HepG2 (cell line): ENCODE results near the gene ANKRD39. TPM values are rescaled to one million over a fixed set of nuclear protein-coding genes. Genes with fewer than 3 reads are reported as not detected.

Experiments
- DRAP1 ChIP-seq: IDR thresholded peaks from 2 replicates; pipeline ENCODE4 v1.6.1; 2016; ENCODE audit warnings: missing genetic modification reagents, missing compliant biosample characterization
- ELF4 ChIP-seq: sonication (generic); formaldehyde crosslinking; IDR thresholded peaks from 2 replicates; pipeline ENCODE4 v1.5.0; 2020; ENCODE audit warnings: missing genetic modification reagents, mild to moderate bottlenecking, moderate library complexity, borderline replicate concordance
- KDM5B ChIP-seq: sonication (generic); formaldehyde crosslinking; IDR thresholded peaks from 2 replicates; pipeline ENCODE4 v1.4.0; 2020; ENCODE audit warnings: missing genetic modification reagents, mild to moderate bottlenecking, borderline replicate concordance
- KLF16 ChIP-seq, 2 experiments: sonication (generic) in 1 of 2; formaldehyde crosslinking in 1 of 2; IDR thresholded peaks; 2 replicates each; pipeline versions ENCODE4 v1.6.1 to v1.8.0; 2016 to 2023; ENCODE audit warnings: missing genetic modification reagents in 2 of 2, missing compliant biosample characterization in 1 of 2
- MATR3 ChIP-seq: sonication (generic); formaldehyde crosslinking; IDR thresholded peaks from 2 replicates; pipeline ENCODE4 v1.4.0; 2020; ENCODE audit warnings: missing genetic modification reagents
- MXD1 ChIP-seq: sonication (generic); formaldehyde crosslinking; IDR thresholded peaks from 2 replicates; pipeline ENCODE4 v1.4.0; 2020; ENCODE audit warnings: mild to moderate bottlenecking, missing genetic modification reagents
- PHF8 ChIP-seq: sonication (generic); formaldehyde crosslinking; IDR thresholded peaks from 2 replicates; pipeline ENCODE4 v1.5.0; 2020; ENCODE audit warnings: missing genetic modification reagents
- PLSCR1 ChIP-seq: sonication (generic); formaldehyde crosslinking; IDR thresholded peaks from 2 replicates; pipeline ENCODE4 v1.5.0; 2020; ENCODE audit warnings: missing genetic modification reagents, mild to moderate bottlenecking, borderline replicate concordance
- RELA ChIP-seq: sonication (generic); formaldehyde crosslinking; IDR thresholded peaks from 2 replicates; pipeline ENCODE4 v1.4.0; 2020; ENCODE audit warnings: missing genetic modification reagents
- RFX5 ChIP-seq: IDR thresholded peaks from 2 replicates; pipeline ENCODE4 v1.6.1; 2011; ENCODE audit warnings: low read depth, low read length, improper control_type of control experiment
- XRCC5 ChIP-seq: fragments of 200-400 bp; formaldehyde crosslinking; optimal IDR thresholded peaks from 2 replicates; pipeline ENCODE3; 2017; ENCODE audit warnings: mild to moderate bottlenecking, low read length
- ZNF225 ChIP-seq: sonication (generic); formaldehyde crosslinking; IDR thresholded peaks from 2 replicates; pipeline ENCODE4 v1.4.0; 2020; ENCODE audit warnings: mild to moderate bottlenecking, missing genetic modification reagents
- ZNF30 ChIP-seq: sonication (generic); formaldehyde crosslinking; IDR thresholded peaks from 2 replicates; pipeline ENCODE4 v1.5.0; 2020; ENCODE audit warnings: mild to moderate bottlenecking, missing genetic modification reagents
- ZNF317 ChIP-seq: sonication (generic); formaldehyde crosslinking; IDR thresholded peaks from 2 replicates; pipeline ENCODE4 v1.5.0; 2020; ENCODE audit warnings: mild to moderate bottlenecking, missing genetic modification reagents
- ZNF674 ChIP-seq: sonication (generic); formaldehyde crosslinking; IDR thresholded peaks from 2 replicates; pipeline ENCODE4 v1.5.0; 2020; ENCODE audit warnings: low read depth, mild to moderate bottlenecking, missing genetic modification reagents
- ZNF83 ChIP-seq: sonication (generic); formaldehyde crosslinking; IDR thresholded peaks from 2 replicates; pipeline ENCODE4 v1.4.0; 2020; ENCODE audit warnings: missing genetic modification reagents, mild to moderate bottlenecking, borderline replicate concordance
- polyA plus RNA-seq, 8 experiments: library from polyadenylated mRNA; depleted of rRNA in 3 of 8; stranded (reverse) in 7 of 8; unstranded in 1 of 8; fragments of >200 nt; fragmentation: Illumina TruSeq in 4 of 8; extraction: Trizol in 4 of 8; gene quantifications; 2 replicates each; pipeline versions ENCODE4 v1.2.1 to v1.2.3, GENCODE V29; 2011 to 2016; ENCODE audit warnings: low read depth in 4 of 8, missing spikeins in 1 of 8, mixed read lengths in 1 of 8; ENCODE audit not compliant: insufficient read depth in 1 of 8
- total RNA-seq, 5 experiments: library from RNA; depleted of rRNA; stranded (reverse); fragments of >200 nt; fragmentation: Illumina TruSeq; extraction: Trizol; gene quantifications; 2 replicates each; pipeline ENCODE4 v1.2.3, GENCODE V29; 2016; ENCODE audit warnings: low read depth in 1 of 5
- TF ChIP-seq, protein P1 (sequence below): sonication (generic); formaldehyde crosslinking; IDR thresholded peaks from 2 replicates; pipeline ENCODE4 v1.4.0; 2020; ENCODE audit warnings: missing genetic modification reagents
- TF ChIP-seq, protein P2 (sequence below): sonication (generic); formaldehyde crosslinking; IDR thresholded peaks from 2 replicates; pipeline ENCODE4 v1.4.0; 2020; ENCODE audit warnings: missing genetic modification reagents

ANKRD39 gene
- total and polyA plus RNA-seq, 2 of the 13 experiments (the other 11 are each of a cell fraction or from before 2014, with no cell fraction given): 23.2 to 24.8 TPM

- 0 out of 2 replicates have a peak, but pooled peaks have one; percentile 54 for TF ChIP-seq ZNF225 (CRISPR knock-in tag)
- TF ChIP-seq, protein P1, sequence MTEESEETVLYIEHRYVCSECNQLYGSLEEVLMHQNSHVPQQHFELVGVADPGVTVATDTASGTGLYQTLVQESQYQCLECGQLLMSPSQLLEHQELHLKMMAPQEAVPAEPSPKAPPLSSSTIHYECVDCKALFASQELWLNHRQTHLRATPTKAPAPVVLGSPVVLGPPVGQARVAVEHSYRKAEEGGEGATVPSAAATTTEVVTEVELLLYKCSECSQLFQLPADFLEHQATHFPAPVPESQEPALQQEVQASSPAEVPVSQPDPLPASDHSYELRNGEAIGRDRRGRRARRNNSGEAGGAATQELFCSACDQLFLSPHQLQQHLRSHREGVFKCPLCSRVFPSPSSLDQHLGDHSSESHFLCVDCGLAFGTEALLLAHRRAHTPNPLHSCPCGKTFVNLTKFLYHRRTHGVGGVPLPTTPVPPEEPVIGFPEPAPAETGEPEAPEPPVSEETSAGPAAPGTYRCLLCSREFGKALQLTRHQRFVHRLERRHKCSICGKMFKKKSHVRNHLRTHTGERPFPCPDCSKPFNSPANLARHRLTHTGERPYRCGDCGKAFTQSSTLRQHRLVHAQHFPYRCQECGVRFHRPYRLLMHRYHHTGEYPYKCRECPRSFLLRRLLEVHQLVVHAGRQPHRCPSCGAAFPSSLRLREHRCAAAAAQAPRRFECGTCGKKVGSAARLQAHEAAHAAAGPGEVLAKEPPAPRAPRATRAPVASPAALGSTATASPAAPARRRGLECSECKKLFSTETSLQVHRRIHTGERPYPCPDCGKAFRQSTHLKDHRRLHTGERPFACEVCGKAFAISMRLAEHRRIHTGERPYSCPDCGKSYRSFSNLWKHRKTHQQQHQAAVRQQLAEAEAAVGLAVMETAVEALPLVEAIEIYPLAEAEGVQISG: no peak
- peak; percentile 50; the same call in 1 of the 2 replicates for TF ChIP-seq MXD1 (CRISPR knock-in tag)
- TF ChIP-seq ZNF674 (CRISPR knock-in tag): peak; percentile 47; the same call in 1 of the 2 replicates
- TF ChIP-seq ELF4: no peak
- TF ChIP-seq RELA (CRISPR knock-in tag): peak; percentile 61; the same call in 1 of the 2 replicates
- no peak for TF ChIP-seq ZNF317 (CRISPR knock-in tag)
- TF ChIP-seq RFX5: no peak
- no peak for TF ChIP-seq PLSCR1 (CRISPR knock-in tag)
- peak; percentile 78 for TF ChIP-seq KDM5B (CRISPR knock-in tag)
- TF ChIP-seq ZNF30 (CRISPR knock-in tag): no peak
- TF ChIP-seq, protein P2, sequence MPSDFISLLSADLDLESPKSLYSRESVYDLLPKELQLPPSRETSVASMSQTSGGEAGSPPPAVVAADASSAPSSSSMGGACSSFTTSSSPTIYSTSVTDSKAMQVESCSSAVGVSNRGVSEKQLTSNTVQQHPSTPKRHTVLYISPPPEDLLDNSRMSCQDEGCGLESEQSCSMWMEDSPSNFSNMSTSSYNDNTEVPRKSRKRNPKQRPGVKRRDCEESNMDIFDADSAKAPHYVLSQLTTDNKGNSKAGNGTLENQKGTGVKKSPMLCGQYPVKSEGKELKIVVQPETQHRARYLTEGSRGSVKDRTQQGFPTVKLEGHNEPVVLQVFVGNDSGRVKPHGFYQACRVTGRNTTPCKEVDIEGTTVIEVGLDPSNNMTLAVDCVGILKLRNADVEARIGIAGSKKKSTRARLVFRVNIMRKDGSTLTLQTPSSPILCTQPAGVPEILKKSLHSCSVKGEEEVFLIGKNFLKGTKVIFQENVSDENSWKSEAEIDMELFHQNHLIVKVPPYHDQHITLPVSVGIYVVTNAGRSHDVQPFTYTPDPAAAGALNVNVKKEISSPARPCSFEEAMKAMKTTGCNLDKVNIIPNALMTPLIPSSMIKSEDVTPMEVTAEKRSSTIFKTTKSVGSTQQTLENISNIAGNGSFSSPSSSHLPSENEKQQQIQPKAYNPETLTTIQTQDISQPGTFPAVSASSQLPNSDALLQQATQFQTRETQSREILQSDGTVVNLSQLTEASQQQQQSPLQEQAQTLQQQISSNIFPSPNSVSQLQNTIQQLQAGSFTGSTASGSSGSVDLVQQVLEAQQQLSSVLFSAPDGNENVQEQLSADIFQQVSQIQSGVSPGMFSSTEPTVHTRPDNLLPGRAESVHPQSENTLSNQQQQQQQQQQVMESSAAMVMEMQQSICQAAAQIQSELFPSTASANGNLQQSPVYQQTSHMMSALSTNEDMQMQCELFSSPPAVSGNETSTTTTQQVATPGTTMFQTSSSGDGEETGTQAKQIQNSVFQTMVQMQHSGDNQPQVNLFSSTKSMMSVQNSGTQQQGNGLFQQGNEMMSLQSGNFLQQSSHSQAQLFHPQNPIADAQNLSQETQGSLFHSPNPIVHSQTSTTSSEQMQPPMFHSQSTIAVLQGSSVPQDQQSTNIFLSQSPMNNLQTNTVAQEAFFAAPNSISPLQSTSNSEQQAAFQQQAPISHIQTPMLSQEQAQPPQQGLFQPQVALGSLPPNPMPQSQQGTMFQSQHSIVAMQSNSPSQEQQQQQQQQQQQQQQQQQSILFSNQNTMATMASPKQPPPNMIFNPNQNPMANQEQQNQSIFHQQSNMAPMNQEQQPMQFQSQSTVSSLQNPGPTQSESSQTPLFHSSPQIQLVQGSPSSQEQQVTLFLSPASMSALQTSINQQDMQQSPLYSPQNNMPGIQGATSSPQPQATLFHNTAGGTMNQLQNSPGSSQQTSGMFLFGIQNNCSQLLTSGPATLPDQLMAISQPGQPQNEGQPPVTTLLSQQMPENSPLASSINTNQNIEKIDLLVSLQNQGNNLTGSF (CRISPR knock-in tag): no peak
- TF ChIP-seq DRAP1 (CRISPR knock-in tag): no peak
- TF ChIP-seq KLF16 (CRISPR knock-in tag; IDR thresholded peaks at IDR 0.05): no peak
- peak; percentile 39; the same call in 1 of the 2 replicates for TF ChIP-seq PHF8 (CRISPR knock-in tag)
- no peak for TF ChIP-seq ZNF83 (CRISPR knock-in tag)
- TF ChIP-seq XRCC5: no peak
- no peak for TF ChIP-seq MATR3 (CRISPR knock-in tag)
Measured at GRCh38 chr2:96816836-96817702, 40.7 kb downstream of the ANKRD39 start (continued).
